Naive thymus-derived CD4-positive, alpha-beta T cell (primary cell): ENCODE measurements around the gene OGFOD1. TPM values are rescaled to one million over a fixed set of nuclear protein-coding genes. Genes with fewer than 3 reads are reported as not detected.

Experiments used
- polyA plus RNA-seq, 2 donors: library from polyadenylated mRNA; unstranded; fragments of 300-500 nt; fragmentation: Illumina TruSeq; gene quantifications; one replicate each; pipeline ENCODE4 v1.2.3, GENCODE V29; 2021
- total RNA-seq, 6 experiments: library from RNA in 5 of 6; stranded (reverse) in 5 of 6; gene quantifications; 1 replicate in 5 of 6; 2 replicates in 1 of 6; pipeline ENCODE4 v1.2.3 and lab custom pipeline; 2021 to 2026

OGFOD1 gene
- total and polyA plus RNA-seq, 7 experiments from 2014 or later: 23.8 to 106 (median 45.3) TPM

Other genes starting within 250 kb of the OGFOD1 start
- 10 to 100 TPM; 45.5 to 83.3 (median 62.0) TPM for gene AMFR, start 26.0 kb upstream of the OGFOD1 start, total RNA-seq
- gene AMFR, start 26.0 kb upstream of the OGFOD1 start, polyA plus RNA-seq: 10 to 100 TPM; 35.7 to 37.2 TPM
- gene NUDT21, start 222 bp upstream of the OGFOD1 start, total RNA-seq: 100 to 1,000 TPM in 2 of 5 experiments, 10 to 100 TPM in 3; 74.0 to 191 (median 97.5) TPM
- 10 to 100 TPM; 63.9 to 65.6 TPM for gene NUDT21, start 222 bp upstream of the OGFOD1 start, polyA plus RNA-seq
- 100 to 1,000 TPM in 2 of 5 experiments, 10 to 100 TPM in 3; 14.7 to 130 (median 84.0) TPM for gene BBS2, start 68.5 kb downstream of the OGFOD1 start, total RNA-seq
- 10 to 100 TPM; 43.1 to 55.4 TPM for gene BBS2, start 68.5 kb downstream of the OGFOD1 start, polyA plus RNA-seq
- gene MT4, start 113.5 kb downstream of the OGFOD1 start, total RNA-seq: not detected
- gene MT4, start 113.5 kb downstream of the OGFOD1 start, polyA plus RNA-seq: not detected
- 1 to 10 TPM in 2 of 5 experiments, under 1 TPM in 1, not detected in 2; 0.76 to 4.0 (median 1.5) TPM for gene MT3, start 138.0 kb downstream of the OGFOD1 start, total RNA-seq
- gene MT3, start 138.0 kb downstream of the OGFOD1 start, polyA plus RNA-seq: 1 to 10 TPM; 3.8 to 4.5 TPM
- gene MT2A, start 157.0 kb downstream of the OGFOD1 start, total RNA-seq: 100 to 1,000 TPM in 1 of 5 experiments, 10 to 100 TPM in 4; 15.0 to 435 (median 32.8) TPM
- 100 to 1,000 TPM; 113 to 168 TPM for gene MT2A, start 157.0 kb downstream of the OGFOD1 start, polyA plus RNA-seq
- gene MT1E, start 174.2 kb downstream of the OGFOD1 start, total RNA-seq: 100 to 1,000 TPM in 1 of 5 experiments, 1 to 10 TPM in 1, under 1 TPM in 2, not detected in 1; 0.45 to 166 (median 2.5) TPM
- 1 to 10 TPM; 3.5 to 5.2 TPM for gene MT1E, start 174.2 kb downstream of the OGFOD1 start, polyA plus RNA-seq
- gene MT1M, start 181.1 kb downstream of the OGFOD1 start, total RNA-seq: not detected
- not detected for gene MT1M, start 181.1 kb downstream of the OGFOD1 start, polyA plus RNA-seq
- under 1 TPM in 1 of 5 experiments, not detected in 4; 0.92 TPM for gene MT1A, start 187.1 kb downstream of the OGFOD1 start, total RNA-seq
- not detected for gene MT1A, start 187.1 kb downstream of the OGFOD1 start, polyA plus RNA-seq
- not detected for gene MT1B, start 200.3 kb downstream of the OGFOD1 start, total RNA-seq
- not detected for gene MT1B, start 200.3 kb downstream of the OGFOD1 start, polyA plus RNA-seq
- gene MT1F, start 206.4 kb downstream of the OGFOD1 start, total RNA-seq: 10 to 100 TPM in 1 of 5 experiments, 1 to 10 TPM in 4; 5.6 to 20.6 (median 8.7) TPM
- gene MT1F, start 206.4 kb downstream of the OGFOD1 start, polyA plus RNA-seq: 10 to 100 TPM; 22.1 to 42.4 TPM
- gene MT1G, start 216.5 kb downstream of the OGFOD1 start, total RNA-seq: 10 to 100 TPM in 1 of 5 experiments, 1 to 10 TPM in 1, not detected in 3; 1.2 to 36.1 TPM
- not detected for gene MT1G, start 216.5 kb downstream of the OGFOD1 start, polyA plus RNA-seq
- gene MT1H, start 218.3 kb downstream of the OGFOD1 start, total RNA-seq: 1 to 10 TPM in 1 of 5 experiments, not detected in 4; 1.6 TPM
- gene MT1H, start 218.3 kb downstream of the OGFOD1 start, polyA plus RNA-seq: not detected
- gene MT1X, start 230.9 kb downstream of the OGFOD1 start, total RNA-seq: 10 to 100 TPM; 15.0 to 70.7 (median 25.9) TPM
- gene MT1X, start 230.9 kb downstream of the OGFOD1 start, polyA plus RNA-seq: 100 to 1,000 TPM; 133 to 157 TPM